NCI-H2029 (cell line): Measurements from ENCODE around the gene PAPPA.
A peak's percentile ranks its signal among the peaks of the same experiment; 100 is the strongest.

ENCODE experiments used
- DNase-seq: peaks from one replicate; lab custom pipeline; 2025; lab: John Stamatoyannopoulos, UW

The PAPPA gene

DNA sequence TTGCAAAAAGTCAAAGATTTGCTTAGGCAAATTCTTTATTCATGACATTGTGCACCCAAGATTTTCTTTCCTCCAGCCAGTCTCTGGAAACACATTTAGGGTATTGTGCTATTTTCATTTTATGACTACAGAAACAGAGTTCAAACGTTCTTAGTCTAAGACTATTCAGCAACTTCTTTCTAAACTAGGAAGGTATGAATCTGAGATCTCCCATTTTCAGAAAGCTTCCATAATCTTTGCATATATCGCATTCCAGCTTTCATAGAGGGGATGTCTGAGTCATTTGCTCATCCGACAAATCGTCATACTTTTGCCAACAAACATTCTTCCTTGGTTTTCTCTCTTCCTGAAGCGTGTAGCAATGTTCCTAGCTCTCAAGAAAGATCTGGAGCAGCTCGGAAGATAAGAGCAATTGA is 1.6 kb upstream of the PAPPA start:
- no peak for DNase-seq

GRCh38 chr9:116152390-116152789 is 1.2 kb upstream of the PAPPA start:
- no peak for DNase-seq

DNA sequence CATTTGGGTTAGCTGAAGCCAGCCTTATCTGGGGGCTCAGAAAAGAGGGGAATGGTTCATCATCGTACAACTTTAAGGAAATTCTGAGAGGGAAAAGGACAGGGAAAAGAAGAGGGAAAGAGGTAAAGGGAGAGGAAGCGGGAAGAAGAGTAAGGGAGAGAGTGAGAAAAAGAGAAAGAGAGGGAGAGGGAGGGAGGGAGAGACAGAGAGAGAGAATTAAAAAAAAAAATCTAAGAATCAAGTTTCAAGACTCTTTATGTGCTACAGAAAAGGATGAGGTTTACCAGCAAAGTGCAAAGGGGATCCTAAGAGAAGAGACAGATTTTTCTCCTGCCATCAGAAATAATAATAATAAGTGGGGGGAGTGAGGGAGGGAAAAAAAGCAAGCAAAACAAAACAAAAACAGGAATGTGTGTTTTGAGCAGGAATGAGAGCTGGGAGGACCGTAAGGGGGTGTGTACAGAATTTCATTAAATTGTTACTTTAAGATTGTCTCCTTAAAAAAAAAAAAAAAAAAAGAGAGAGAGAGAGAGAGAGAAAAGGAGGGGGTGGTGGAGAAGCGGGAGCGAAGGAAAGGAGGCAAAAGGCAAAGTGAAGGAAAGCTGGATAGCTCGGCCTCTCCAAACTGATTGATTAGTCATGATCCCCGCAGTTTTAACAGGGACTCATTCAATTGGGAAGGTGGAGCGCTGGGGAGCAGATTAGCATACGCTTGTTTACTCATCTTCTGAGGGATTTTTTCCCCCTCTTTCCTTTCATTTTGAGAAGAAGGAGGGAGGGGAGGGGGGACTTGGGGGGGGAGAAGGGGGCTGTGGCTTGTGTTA is 438 bp upstream of the PAPPA start:
- DNase-seq = no peak

GRCh38 chr9:116154334-116154975 is 864 bp downstream of the PAPPA start:
- no peak for DNase-seq

- no peak for DNase-seq
Measured at GRCh38 chr9:116154976-116155697, 1.5 kb downstream of the PAPPA start.

DNA sequence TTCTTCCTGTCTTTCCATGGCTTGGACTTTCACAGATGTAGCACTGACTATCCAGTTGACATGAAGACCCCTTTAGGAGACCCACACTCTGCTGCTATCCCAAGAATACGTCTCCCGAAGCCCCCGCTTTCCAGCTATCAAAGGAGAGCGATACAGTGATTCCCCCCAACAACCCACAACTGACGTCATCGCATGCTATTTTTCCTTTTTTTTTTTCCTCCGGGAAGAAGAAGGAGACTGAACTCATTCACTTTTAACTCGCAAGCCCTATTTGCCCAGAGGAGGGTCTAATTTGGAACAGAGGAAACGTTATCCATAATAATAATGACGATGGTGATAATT is 2.1 kb downstream of the PAPPA start:
- no peak for DNase-seq

DNA sequence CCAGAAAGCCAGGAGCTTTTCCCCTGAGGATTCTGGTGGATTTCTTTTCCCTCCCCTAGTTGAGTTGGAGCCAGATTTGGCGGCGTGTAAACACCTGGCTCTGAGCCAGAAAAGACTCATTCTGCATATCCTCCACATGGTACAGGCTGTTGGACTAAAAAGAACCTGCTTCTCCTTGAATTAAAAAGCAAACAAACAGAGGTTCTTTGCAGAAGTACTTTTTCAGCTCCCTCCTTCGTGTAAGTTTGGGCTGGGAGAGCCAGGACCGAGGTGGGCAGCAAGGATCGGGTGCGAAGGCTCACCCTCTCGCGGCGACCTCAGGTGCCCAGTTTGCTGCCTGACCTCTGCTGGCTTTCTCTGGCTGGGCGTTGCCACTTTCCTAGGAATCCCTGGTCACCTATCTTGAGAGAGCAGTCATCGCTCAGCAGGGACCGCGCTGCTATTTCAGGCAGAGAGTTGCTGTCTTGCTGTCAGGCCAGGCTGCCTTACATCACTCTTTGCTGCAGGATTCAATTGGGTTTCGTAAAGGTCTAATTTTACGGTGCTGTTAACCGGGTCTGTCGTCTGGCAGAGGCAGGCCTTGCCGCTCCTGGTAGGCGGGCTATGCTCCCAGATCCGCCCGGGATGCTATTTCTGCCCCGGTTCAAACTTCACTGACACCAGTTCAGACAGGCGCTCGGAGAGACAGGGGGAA is 3.2 kb downstream of the PAPPA start:
- DNase-seq = peak; percentile 83

DNA sequence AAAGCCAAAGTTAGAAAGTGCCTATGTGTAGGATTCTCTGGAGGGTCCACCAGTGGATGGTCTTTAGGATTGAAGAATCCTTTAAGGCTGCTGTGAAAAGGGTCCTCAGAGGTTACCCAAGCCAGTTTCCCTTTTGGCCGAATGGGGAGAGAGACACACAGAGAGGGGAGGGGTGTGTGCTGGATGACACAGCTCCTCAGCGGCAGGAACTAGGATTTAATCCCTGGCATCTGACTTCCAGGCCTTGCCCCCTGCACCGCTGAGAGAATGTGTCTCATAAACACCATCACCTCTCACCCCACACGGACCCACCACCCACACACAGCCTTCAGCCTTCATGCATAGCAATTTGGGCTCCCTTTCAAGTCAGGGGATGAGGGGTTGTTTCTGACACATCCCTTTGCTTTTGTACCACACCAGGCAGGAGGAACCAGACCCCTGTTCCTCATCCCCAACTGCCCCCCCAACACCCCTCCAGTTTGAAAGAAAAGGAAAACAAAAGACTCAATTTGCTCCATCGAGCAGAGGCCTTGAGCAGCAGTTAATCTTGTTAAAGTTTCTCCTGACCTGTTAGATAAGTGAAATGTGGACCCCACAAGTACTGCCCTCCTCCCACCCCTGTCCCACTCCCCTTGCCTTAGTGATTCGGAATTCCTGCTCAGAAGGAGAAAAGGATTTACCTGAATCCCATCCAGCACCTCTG is 4.0 kb downstream of the PAPPA start:
- DNase-seq = no peak

- no peak for DNase-seq
Measured at GRCh38 chr9:116160676-116161571, 7.3 kb downstream of the PAPPA start.

DNA sequence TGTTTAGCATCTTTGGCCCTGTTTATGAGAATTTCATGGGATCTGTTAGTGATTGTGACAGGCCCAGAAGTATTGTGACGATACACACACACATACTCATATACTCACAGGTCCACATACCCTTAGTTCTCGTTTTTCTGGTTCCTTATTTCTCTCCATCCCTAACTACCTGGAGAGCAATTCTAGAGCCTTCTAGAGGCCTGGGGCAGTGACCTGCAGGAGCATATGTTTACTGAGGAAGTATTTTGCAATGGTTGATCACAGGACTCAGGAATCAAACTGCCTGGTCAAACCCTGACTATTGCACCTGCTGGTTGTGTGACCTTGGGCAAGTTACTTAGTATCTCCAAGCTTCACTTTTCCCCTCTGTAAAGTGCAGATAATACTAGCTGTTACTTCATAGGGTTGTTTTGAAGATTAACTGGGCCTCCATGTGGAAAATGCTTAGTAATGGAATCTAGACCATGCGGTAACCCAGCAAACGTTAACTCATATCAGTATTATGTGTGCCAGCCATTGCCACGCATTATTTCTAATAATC is 8.7 kb downstream of the PAPPA start:
- no peak for DNase-seq

GRCh38 chr9:116163293-116164055 is 9.9 kb downstream of the PAPPA start:
- no peak for DNase-seq

GRCh38 chr9:116165912-116166311 is 12.3 kb downstream of the PAPPA start:
- no peak for DNase-seq

DNA sequence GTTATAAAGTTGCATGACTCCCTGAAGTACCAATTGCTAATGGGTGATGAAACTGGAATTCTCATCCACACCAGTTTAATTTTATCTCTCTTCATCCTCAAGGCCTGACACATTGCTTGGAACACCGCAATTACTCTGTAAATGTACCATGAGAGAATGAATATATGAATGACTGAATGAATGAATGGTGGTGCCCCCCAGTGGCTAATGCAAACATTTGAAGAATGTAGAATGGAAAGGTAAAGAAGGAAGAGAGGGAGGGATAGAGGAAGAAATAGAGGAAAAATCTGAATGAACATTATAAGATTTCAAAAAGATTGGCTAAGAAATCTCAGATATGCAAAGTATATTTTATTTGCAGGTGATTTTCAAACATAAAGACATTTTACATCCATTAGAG is 13.1 kb downstream of the PAPPA start:
- DNase-seq = no peak

DNA sequence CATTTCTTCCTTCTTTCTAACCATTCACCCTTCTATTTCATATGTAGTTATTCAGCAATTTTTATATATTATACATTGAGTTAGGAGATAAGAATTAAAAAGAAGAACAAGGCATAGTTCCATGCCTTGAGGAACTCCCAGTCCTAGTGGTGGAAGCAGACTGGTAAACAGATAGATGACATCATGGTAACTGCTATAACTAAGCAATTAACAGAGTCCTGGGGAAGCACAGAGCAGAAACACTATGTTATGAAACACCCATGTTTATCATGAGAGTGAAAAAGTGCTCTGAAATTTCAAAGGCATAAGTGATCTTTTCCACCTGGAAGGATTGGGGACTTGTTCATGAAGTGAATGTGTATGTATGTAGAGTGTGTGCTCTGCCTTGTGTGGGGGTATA is 14.6 kb downstream of the PAPPA start:
- DNase-seq = no peak

- DNase-seq = no peak
Measured at GRCh38 chr9:116172216-116172615, 18.6 kb downstream of the PAPPA start.

DNA sequence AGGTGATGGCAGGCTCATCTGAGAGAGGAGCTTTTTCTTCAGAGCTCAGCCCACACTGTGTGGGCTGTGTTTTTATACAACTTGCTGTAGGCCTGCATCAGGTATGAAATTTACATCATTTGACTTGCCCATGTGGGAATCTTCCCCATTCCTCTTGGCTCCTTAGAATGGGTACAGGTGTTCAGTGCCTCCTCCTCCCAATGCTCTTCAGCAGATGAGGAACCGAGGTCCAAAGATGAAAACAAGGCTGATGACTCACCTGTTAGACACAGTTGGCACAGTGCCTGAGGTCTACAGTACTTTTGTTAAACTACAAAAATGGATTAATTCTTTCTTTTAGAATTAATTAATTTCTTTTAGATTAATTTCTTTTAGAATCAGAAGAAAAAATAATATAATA is 20.8 kb downstream of the PAPPA start:
- DNase-seq = no peak

- DNase-seq = no peak
Measured at GRCh38 chr9:116175614-116176013, 22.0 kb downstream of the PAPPA start.

DNA sequence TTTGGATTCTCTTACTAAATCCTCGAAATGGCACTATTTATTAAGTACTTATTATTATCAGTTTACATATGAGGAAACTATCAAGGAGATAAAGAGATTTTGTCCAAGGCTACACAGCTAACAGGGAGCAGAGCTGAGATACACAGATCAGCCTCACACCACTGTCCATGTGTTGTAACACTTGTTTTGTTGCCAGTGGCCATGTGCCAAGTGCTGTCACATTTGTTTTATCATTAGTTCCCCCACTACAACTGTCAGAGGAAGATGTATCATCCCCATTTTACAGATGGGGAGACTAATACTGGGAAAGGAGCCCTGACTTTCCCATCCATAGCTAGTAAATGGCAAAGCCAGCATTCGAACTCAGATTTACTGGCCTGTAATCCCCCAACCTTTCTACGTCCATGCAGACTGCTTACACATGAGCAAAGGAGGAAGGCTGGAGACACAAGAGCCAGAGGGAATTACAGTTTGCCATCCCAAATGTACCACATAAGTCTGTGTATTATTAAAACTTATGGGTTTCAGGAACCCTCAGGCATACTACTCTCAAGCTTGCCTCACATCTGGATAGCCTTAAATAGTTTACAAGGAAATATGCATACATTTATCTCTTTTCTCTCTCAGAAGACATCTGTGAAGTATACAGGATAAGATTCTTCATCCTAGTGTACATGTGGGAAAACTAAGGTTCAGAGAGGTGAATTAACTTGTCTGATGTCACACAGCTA is 25.1 kb downstream of the PAPPA start:
- DNase-seq = no peak

GRCh38 chr9:116179568-116179967 is 26.0 kb downstream of the PAPPA start:
- DNase-seq = no peak
